ENCODE measurements around the gene SUGP2. TPM values are rescaled to one million over a fixed set of nuclear protein-coding genes. Genes with fewer than 3 reads are reported as not detected.

Gene SUGP2
- total and polyA plus RNA-seq, 9 of the 15 experiments (the other 6 are each of a cell fraction or from before 2014, with no cell fraction given), result 13.1 to 101 (median 63.1) TPM

- TF ChIP-seq TCF3 (CRISPR knock-in tag; IDR thresholded peaks at IDR 0.05) (peak; percentile 100), PCBP2 (IDR thresholded peaks at IDR 0.05; ENCODE audit: low read depth, low read length, poor library complexity, severe bottlenecking) (no peak), MAZ (CRISPR knock-in tag; conservative IDR thresholded peaks at IDR 0.05 in 1 of 2, IDR thresholded peaks at IDR 0.05 in 1 of 2) (peak; percentile 91 to 98), KAT2B (IDR thresholded peaks at IDR 0.05; ENCODE audit: low read depth, low read length) (no peak), SMARCA5 (IDR thresholded peaks at IDR 0.05) (peak; percentile 96), PRMT5 (CRISPR knock-in tag; IDR thresholded peaks at IDR 0.05) (no peak), HMGXB4 (CRISPR knock-in tag; IDR thresholded peaks at IDR 0.05) (no peak), TBP (optimal IDR thresholded peaks at IDR 0.05; ENCODE audit: low read depth, low read length) (peak; percentile 60), ZNF232 (CRISPR knock-in tag; IDR thresholded peaks at IDR 0.05) (0 out of 2 replicates have a peak, but pooled peaks have one; percentile 60), ZNF280B (CRISPR knock-in tag; IDR thresholded peaks at IDR 0.05) (no peak), ZBTB12 (CRISPR knock-in tag; IDR thresholded peaks at IDR 0.05) (no peak), FIP1L1 (IDR thresholded peaks at IDR 0.05; ENCODE audit: low read depth, low read length, poor library complexity, severe bottlenecking) (no peak), NUFIP1 (IDR thresholded peaks at IDR 0.05; ENCODE audit: partially characterized antibody) (no peak), NCOR1 (IDR thresholded peaks at IDR 0.05) (peak; percentile 98), ARHGAP35 (IDR thresholded peaks at IDR 0.05; ENCODE audit: partially characterized antibody) (no peak), ESRRA (IDR thresholded peaks at IDR 0.05; ENCODE audit: borderline replicate concordance, low read depth) (peak; percentile 57), ZNF23 (CRISPR knock-in tag; IDR thresholded peaks at IDR 0.05) (no peak), MTA3 (IDR thresholded peaks at IDR 0.05; ENCODE audit: borderline replicate concordance) (peak; percentile 59; the same call in 1 of the 2 replicates), MCM5 (IDR thresholded peaks at IDR 0.05; ENCODE audit: low read depth) (no peak), MEF2A (IDR thresholded peaks at IDR 0.05; ENCODE audit: control insufficient read depth, low read depth, low read length) (no peak), GABPB1 (CRISPR knock-in tag; IDR thresholded peaks at IDR 0.05) (peak; percentile 60; the same call in 1 of the 2 replicates), HLTF (IDR thresholded peaks at IDR 0.05) (peak; percentile 45; the same call in 1 of the 2 replicates), FUS (optimal IDR thresholded peaks at IDR 0.05; ENCODE audit: low read depth, low read length) (no peak), PHB (CRISPR knock-in tag; IDR thresholded peaks at IDR 0.05) (no peak)
These were observed 26.7 kb upstream of the SUGP2 start (continued) for GRCh38 chr19:19059837-19060611.

Measured in K562 (cell line).